Activated CD4-positive, alpha-beta T cell treated with anti-CD3 and anti-CD28 coated beads, Interleukin-2, amount 10 ng/mL, durations not matched to agents 24 days and 14 days (primary cell): ENCODE measurements around the gene WDR18. TPM values are rescaled to one million over a fixed set of nuclear protein-coding genes. Genes with fewer than 3 reads are reported as not detected.

ENCODE experiments used
- total RNA-seq: library from RNA; stranded (reverse); gene quantifications from 2 replicates; pipeline ENCODE4 v1.2.3, GENCODE V29; 2022

Gene WDR18
- total RNA-seq, 1 donor from 2014 or later: 111 TPM

Other genes with a start within 250 kb of the WDR18 start
- not detected in 2 replicates for gene MISP, start 233.2 kb upstream of the WDR18 start, total RNA-seq
- gene PTBP1, start 186.9 kb upstream of the WDR18 start, total RNA-seq: 789 and 832 TPM in 2 replicates
- not detected in 2 replicates for gene PLPPR3, start 162.4 kb upstream of the WDR18 start, total RNA-seq
- not detected in 2 replicates for gene AZU1, start 156.5 kb upstream of the WDR18 start, total RNA-seq
- not detected in 2 replicates for gene PRTN3, start 143.3 kb upstream of the WDR18 start, total RNA-seq
- gene ELANE, start 132.0 kb upstream of the WDR18 start, total RNA-seq: not detected in 2 replicates
- 1.4 and 2.5 TPM in 2 replicates for gene CFD, start 124.7 kb upstream of the WDR18 start, total RNA-seq
- gene MED16, start 91.2 kb upstream of the WDR18 start, total RNA-seq: 58.1 and 61.1 TPM in 2 replicates
- not detected in 2 replicates for gene RNU6-9, start 90.9 kb upstream of the WDR18 start, total RNA-seq
- 86.8 and 91.5 TPM in 2 replicates for gene R3HDM4, start 71.1 kb upstream of the WDR18 start, total RNA-seq
- 12.9 and 16.8 TPM in 2 replicates for gene KISS1R, start 67.0 kb upstream of the WDR18 start, total RNA-seq
- 35.6 and 36.6 TPM in 2 replicates for gene ARID3A, start 58.3 kb upstream of the WDR18 start, total RNA-seq
- gene GRIN3B, start 16.1 kb downstream of the WDR18 start, total RNA-seq: 0.07 TPM in 1 of 2 replicates, not detected in the other
- gene TMEM259, start 36.8 kb downstream of the WDR18 start, total RNA-seq: 154 and 156 TPM in 2 replicates
- gene RNU6-2, start 37.2 kb downstream of the WDR18 start, total RNA-seq: not detected in 2 replicates
- gene CNN2, start 42.3 kb downstream of the WDR18 start, total RNA-seq: 112 TPM in 2 replicates
- 15.8 TPM in 2 replicates for gene ABCA7, start 55.8 kb downstream of the WDR18 start, total RNA-seq
- gene ARHGAP45, start 82.8 kb downstream of the WDR18 start, total RNA-seq: 176 and 183 TPM in 2 replicates
- gene POLR2E, start 111.0 kb downstream of the WDR18 start, total RNA-seq: 273 and 274 TPM in 2 replicates
- 225 and 239 TPM in 2 replicates for gene GPX4, start 119.6 kb downstream of the WDR18 start, total RNA-seq
- 97.1 and 98.9 TPM in 2 replicates for gene SBNO2, start 189.9 kb downstream of the WDR18 start, total RNA-seq
- 70.3 and 70.9 TPM in 2 replicates for gene STK11, start 221.4 kb downstream of the WDR18 start, total RNA-seq